NCI-H1694 treated with DMSO at 0.1 percent for 48 hours (cell line): ENCODE measurements around the gene RAB40C.

Source experiments
- DNase-seq: peaks from one replicate; lab custom pipeline; 2025; lab: John Stamatoyannopoulos, UW

Gene RAB40C

DNA sequence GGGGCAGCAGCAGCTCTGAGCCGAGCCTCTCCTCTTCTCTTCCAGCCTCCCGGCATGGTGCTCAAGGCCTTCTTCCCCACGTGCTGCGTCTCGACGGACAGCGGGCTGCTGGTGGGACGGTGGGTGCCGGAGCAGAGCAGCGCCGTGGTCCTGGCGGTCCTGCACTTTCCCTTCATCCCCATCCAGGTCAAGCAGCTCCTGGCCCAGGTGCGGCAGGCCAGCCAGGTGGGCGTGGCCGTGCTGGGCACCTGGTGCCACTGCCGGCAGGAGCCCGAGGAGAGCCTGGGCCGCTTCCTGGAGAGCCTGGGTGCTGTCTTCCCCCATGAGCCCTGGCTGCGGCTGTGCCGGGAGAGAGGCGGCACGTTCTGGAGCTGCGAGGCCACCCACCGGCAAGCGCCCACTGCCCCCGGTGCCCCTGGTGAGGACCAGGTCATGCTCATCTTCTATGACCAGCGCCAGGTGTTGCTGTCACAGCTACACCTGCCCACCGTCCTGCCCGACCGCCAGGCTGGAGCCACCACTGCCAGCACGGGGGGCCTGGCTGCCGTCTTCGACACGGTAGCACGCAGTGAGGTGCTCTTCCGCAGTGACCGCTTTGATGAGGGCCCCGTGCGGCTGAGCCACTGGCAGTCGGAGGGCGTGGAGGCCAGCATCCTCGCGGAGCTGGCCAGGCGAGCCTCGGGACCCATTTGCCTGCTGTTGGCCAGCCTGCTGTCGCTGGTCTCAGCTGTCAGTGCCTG, 15.7 kb upstream of the RAB40C start:
- DNase-seq, result no peak

DNA sequence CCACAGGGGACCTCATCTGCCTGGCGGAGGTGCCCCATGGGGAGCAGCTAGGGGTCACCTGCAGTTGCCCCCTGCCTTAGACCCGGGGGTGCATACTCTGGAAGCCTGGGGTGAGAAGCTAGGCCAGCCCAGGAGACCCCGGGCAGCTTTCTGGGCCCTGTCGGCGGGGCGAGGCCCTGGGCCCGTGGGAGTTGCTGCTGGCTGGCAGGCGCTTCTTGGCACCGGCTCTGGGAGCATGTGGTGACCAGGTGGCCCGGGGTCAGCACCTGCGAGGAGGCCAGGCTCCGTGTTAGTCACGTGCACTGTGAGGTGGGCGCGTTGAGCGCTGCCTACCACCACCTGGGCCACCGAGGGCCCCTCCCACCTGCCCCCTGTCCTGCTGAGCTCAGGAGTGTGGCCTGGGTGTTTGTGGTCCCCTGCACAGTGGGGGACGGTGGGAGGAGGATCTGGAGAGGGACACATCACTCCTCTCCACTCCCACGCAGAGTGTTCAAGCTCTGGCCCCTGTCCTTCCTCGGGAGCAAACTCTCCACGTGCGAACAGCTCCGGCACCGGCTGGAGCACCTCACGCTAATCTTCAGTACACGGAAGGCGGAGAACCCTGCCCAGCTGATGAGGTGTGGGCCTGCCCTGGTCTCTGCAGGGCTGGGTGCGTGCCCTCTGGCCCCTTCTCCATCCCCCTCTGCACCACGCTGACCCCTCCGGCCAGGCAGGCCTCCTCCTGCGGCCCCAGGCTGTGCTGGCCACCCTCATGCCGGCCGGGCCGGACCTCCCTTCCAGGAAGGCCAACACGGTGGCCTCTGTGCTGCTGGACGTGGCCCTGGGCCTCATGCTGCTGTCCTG, 14.3 kb upstream of the RAB40C start:
- no peak for DNase-seq

DNA sequence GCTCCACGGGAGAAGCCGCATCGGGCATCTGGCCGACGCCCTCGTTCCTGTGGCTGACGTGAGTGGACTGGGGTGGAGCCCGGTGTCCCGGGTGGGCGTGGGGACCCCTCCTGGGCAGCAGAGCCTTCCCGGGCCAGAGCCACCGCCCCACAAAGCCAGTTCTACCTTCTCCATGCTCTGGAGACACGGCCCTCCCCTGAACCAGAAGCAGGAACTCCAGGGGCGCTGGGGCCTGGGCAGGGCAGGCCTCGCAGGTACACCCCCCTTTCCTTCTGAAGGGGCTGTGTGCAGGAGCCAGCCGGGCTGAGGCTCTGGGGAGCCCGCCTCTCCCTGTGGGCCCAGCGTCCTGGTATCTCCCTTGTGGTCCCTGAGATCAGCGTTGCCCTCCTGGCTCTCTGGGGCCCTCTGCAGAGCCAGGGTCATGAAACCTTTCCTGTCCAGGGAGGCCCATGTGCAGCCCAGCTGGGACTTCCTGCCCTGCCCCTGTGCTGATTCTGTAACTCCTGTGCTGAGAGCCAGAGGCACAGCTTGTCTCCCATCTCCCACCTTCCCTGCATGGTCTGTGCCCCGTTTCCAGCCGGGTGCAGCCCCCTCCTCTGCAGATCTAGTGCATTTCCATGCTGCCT, 13.6 kb upstream of the RAB40C start:
- no peak for DNase-seq

DNA sequence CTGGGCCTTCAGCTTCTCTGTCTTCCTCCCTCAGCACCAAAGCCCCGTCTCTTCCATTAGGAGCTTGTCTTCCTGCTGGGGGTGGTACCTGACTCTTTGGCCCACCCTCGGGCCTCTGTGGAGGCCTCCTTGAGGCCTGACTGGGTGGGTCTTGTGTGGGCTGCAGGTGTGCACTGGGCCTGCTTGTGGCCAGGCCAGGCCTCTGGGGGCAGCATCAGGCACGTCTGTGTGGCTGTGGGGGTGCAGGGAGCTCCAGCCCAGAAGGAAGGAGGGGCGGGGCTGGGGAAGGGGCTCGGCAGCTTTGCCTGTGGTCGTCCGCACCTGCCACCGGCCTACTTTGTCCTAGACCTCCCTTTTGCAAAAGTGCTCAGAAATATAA, 13.1 kb upstream of the RAB40C start:
- DNase-seq, result no peak

DNA sequence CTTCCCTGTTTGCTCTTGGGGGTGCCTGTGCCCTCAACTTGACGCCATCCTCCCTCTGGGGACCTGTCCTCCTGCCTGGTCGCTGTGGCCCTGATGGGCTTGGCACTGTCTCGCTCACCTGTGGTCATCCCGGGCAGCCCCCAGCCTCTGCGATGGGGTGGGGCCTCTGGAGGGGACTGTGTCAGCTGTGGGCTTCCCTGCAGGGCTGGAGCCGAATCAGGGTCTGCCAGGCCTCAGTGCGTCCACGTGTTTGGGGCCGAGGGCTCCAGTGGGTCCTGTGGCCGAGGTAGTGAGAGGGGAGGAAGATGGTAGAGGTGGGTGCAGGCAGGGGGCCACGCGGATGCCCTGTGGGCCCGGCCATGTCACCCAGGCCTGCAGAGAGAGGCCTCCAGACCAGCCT, 12.1 kb upstream of the RAB40C start:
- DNase-seq, result no peak

DNA sequence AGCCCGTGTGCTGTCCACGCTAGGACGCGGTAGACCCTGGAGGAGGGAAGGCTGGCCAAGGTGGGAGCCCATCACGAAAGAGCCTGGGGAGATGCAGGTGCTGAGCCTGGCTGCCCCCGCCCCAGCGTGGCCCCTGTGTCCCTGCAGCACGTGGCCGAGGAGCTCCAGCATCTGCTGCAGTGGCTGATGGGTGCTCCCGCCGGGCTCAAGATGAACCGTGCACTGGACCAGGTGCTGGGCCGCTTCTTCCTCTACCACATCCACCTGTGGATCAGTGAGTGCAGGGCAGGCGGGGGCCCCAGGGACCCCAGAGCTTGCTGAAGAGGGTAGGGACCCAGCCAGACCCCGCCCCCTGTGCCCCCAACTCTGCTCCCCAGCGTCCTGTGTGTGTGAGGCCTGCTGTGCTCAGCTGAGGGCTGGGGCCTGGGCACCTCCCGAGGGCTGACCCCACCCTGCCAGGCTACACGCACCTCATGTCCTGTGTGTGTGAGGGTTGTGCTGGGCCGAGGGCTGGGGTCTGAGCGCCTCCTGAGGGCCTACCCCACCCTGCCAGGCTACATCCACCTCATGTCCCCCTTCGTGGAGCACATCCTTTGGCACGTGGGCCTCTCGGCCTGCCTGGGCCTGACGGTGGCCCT, 11.5 kb upstream of the RAB40C start:
- DNase-seq, result no peak

DNA sequence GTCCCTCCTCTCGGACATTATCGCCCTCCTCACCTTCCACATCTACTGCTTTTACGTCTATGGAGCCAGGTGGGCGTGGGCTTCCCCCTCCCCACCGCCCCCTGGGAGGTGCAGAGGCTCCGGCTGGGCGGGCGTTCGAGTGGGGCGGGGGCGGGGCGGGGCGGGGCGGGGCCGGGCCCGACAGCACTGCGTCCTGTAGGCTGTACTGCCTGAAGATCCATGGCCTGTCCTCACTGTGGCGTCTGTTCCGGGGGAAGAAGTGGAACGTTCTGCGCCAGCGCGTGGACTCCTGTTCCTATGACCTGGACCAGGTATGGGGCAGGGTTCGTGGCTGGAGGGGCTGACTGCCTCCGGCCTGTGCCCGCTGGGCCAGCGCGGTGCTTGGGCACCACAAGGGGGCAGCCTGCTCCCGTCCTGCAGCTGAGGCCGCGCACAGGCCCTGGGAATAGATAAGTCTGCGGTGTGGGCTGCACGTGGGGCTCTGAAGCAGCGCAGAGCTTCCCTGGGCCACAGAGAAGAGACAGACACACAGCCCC, 10.9 kb upstream of the RAB40C start:
- peak; percentile 58 for DNase-seq

DNA sequence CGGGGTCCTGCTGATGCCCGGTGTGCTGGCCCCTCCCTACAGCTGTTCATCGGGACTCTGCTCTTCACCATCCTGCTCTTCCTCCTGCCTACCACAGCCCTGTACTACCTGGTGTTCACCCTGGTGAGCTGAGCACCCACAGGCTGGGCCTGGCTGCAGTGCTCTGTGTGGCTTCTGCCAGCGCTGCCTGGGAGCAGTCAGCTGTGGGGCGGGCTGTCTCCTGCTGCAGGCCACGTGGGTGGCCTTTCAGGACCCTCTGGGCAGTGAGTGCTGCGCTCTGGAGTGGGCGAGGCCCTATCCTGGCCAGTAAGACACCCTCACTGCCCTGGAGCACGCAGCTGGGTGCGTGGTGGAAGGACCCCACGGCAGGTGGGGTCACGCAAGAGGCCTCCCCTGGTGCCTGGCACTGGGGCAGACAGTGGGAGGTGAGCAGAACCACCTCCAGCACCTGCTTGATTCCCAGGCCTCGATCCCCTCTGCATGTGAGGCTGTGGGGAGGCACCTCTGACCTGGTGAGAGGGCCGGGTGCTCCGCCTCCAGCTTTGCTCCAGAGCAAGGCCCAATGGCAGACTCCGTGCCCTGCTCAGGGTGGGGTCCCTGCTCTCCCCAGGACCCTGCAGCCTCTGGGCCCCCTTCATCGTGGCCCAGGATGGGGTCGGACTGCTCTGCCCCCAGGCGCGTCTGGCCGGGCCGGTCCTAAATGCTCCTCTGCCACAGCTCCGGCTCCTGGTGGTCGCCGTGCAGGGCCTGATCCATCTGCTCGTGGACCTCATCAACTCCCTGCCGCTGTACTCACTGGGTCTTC, 9.5 kb upstream of the RAB40C start:
- no peak for DNase-seq

DNA sequence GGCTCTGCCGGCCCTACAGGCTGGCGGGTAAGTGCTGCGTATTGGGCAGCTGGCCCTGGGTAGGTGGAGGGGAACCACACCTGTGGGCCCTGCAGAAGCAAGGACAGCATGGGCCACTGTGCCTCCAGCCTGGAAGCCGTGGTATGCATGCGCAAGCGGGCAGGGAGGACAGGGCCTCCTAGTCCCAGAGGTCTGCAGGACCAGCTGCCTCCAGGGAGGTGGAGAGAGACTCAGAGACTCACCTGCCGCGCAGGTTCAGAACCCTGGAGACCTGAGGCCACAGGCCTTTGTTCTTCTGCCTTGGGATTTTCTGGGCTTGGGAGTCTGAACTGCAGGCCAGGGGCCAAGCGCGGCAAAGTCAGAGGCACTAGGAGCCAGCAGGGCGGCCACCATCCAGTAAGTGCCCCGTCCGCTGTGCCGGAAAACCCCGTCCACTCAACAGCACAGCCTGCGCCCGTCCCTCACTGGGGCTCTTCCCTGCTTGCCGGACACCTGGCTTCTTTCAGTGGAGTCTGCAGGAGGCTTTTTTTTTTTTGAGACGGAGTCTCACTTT, 8.8 kb upstream of the RAB40C start:
- DNase-seq, result no peak

DNA sequence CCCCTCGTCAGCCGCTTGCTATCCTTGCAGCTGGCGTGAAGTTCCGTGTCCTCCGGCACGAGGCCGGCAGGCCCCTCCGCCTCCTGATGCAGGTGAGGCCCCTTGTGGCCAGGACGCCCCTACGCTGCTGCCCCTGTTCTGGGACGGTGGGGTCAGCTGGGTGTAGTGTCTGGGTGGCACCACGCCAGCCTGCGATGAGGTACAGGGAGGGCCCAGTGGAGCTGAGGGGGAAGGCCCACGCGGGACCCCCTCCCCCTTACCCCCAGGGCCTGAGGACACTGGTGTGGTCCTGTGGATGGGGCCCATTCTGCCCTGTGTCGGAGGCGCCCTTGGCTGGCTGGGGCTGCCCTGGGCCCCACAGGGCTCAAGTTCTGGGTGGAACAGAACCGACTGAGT, 7.7 kb upstream of the RAB40C start:
- no peak for DNase-seq

DNA sequence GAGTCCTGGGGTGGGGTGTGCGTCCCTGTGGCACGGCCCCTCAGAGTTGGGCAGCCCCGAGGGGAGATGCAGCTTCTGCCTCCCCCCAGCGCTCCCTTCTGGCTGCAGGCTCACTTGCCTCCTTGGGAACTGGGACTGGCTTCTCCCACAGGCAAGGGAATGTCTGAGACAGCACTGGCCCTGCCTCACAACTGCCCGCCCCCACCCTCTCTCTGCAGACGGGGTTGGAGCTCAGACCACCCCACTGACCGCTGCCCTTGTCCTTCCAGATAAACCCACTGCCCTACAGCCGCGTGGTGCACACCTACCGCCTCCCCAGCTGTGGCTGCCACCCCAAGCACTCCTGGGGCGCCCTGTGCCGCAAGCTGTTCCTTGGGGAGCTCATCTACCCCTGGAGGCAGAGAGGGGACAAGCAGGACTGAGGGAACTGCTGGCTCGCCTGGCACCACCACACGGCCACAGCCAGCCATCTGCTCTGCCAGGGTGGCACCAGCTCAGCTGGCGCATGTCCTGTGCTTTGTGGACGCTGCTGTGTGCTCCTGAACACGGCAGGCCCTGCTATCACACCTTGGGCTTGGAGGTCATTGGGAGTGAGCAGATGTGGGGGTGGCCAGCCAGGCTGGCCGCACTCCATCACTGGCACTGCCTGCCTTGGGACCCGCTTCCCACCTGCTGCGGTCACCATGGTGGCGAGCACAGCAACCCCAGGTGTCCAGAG, 7.1 kb upstream of the RAB40C start:
- peak; percentile 6 for DNase-seq

DNA sequence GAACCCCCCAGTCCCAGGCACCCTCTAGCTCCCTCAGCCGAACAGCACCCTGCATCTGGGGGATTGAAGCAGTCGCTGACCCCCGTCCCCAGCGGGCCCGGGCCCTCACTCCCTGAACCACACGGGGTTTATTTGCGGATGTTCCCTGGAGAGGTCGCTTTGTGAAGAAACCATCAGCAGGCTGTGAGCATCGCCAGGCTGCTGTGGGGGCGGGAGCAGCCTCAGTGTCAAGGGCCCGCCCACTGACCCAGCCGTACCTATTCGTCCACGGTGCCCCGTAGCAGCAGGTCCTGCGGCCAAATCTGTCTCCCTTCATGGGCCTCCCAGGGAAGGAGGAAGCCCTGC, 6.4 kb upstream of the RAB40C start:
- peak; percentile 1 for DNase-seq

DNA sequence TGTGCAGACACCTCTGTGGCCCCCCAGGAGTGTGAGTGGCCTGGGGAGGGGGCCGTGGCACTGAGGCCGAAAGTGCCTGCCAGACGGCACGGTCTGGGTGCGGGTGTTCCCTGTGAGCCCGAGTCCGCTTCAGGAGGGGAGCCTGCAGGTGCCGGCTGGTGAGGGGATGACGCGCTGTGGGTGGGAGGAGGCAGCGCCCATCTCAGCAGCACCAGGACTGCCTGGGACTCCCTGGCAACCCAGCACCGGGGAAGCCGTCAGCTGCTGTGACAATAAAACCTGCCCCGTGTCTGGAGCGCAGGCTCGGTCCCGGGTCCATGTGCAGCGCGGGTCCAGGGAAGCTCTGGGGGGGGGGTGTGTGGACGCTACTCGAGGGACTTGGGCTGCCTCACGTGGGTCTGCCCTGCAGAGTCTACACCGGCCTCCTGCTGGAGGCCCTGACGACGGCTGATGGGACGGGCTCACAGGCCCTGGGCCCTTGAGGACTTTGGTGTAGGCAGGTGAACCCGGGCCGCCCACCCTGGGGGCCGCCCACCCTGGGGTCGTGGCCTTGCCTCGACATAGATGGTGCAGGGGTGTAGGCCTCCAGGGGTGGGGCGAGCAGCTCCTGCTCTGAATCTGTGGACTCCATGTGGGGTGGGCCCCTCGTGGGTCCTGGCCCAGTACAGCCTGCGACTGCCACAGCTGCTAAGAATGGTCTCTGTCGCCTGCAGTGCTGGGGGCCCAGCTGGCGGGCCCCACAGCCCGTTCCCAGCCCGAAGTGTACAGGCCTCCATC, 5.9 kb upstream of the RAB40C start:
- DNase-seq, result peak; percentile 12

DNA sequence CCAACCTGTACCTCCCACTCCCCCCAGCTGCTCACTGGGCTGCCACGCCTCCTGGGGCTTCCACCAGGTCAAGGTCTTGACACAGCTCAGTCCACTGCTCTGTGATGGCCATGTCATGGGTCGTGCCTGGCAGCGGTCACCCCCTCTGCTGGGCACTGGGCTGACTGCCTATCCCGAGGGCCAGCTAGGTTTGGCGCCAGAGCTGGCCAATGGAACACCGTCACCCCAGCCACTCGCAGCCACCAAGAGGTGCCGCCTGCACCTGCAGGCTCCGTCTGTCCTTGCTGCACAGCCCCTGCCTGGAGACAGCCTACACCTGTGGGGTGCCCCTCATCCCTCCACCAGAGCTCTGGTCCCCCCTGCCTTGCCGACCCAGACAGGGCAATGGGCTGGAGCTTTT, 4.5 kb upstream of the RAB40C start:
- no peak for DNase-seq

DNA sequence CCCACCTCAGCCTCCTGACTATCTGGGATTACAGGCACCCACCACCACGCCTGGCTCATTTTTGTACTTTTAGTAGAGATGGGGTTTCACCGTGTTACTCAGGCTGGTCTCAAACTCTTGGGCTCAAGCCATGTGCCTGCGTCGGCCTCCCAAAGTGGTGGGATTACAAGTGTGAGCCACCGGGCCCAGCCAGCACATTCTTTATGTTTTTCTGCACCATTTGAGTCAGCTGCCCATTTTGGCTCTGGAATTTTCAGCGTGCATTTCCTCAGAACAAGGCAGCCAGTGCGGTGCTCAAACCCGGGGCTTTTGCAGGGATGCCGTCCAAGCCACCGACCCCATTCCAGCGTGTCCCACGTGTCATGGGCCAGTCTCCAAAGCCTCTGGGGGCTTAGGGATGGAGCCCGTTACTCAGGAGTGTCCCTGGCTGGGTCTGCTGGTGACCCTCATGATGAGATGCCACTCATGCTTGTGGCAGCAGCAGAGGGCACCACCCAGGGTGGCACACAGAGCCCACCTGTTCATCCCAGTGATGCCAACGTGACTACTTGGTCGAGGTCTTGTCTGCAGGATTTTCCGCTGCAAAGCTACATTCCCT, 3.7 kb upstream of the RAB40C start:
- no peak for DNase-seq

DNA sequence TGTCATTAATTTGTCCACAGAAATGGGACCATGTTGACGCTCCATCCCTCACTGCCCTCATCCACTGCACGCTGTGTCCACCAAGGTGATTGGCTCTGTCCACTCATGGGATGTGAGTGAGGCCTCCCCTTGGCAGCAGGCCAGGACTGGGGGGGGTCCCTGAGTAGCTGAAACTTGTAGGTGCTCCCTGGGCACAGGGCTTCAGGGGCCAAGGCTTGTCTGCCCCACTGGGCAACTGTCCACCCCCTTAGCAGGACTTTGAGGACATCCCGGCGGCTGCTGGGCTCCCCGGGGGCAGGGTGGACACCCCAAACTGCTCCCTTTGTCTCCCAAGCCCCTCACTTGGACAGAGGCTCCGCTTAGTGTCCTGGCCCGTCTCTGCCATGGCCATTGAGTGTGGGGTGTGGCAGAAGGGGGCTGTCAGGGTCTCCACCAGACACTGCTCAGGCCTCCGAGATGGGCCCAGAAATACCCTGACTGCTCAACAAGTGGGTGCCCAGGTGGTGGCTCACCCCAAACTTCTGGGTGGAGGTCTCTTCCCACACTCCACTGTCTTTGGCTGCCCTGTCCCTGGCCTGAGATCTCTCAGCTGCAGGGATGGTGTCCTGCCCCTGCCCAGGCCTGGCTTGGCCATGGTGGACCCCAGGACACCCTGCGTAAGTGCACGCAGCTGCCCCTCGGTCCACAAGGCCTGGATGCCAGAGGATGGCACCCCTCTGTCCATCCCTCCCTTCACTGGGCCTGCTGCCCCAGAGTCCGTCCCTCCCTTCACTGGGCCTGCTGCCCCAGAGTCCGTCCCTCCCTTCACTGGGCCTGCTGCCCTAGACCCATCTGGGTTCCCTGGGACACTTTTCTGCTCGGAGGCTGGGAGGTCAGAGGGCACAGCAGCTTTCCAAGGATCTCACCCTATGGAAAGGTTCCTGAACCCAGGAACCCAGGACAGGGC, 2.9 kb upstream of the RAB40C start:
- no peak for DNase-seq

DNA sequence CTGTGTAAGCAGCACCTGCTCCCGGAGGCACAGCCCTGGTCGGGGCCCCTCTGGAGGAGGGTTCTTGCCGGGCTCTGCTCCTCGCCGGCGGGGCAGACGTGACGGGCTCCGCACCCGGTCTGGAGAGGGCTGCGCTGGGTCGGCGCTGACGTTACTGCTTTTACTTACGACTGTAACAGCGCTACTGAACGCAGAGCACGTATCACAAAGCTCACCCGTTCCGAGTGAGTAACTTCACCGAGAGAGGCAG, 1.3 kb upstream of the RAB40C start:
- DNase-seq, result peak; percentile 4

DNA sequence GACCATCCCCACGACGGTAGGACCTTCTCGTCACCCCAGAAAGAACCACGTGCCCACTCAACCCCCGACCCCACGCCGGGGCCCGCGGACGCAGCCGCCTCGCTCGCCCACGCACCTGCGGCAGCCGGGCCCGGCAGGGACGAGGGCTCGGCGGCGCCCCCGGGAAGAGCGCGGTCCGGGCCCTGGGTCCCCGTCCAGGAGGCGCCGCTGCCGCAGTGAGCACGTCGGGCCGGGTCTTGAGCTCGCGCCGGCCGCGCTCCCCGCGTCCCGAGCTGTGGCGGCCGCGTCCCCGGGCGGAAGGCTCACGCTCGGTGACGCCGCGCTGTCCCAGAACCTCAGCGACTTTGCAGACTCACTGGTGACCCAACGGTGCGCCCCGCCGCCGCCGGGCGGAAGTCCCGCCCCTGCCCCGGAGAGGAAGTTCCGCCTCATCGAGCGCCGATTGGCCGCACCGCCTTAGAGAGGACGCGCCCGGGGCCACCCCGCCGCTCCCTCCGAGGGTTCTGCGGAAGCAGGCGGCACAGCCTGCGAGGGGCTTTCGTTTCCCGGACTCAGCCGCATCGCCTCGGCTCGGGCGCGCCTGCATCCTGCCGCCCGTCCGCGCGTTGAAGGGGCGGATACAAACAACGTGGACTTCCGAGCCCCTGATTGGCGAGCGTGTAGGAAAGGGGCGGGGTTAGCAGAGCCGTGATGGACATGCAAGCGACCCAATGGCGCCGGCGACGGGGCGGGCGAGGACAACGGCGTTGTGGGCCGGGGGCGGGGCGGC, 793 bp upstream of the RAB40C start:
- DNase-seq, result peak; percentile 83
